Bronchial epithelial cell (primary cell): ENCODE results near the gene GPR158. TPM values are rescaled to one million over a fixed set of nuclear protein-coding genes. Genes with fewer than 3 reads are reported as not detected.
"Not testable (repeated sequence)": the region's sequence is repeated elsewhere in the genome, so short reads cannot be mapped to it uniquely, and the experiment has no call there.

Experiments
- DNase-seq: peaks from one replicate; pipeline ENCODE4 v3.0.0-alpha.2; 2010; ENCODE audit warnings: low read depth
- FAIRE-seq: peaks from 2 replicates; lab custom pipeline; 2011; peaks lifted over from hg19 to GRCh38; lab: Jason Lieb, UNC
- H3K27me3 ChIP-seq: 2 replicates; pipeline ENCODE4 v1.5.1; 2011; ENCODE audit warnings: low read length; ENCODE audit not compliant: control insufficient read depth, insufficient read depth
- H3K36me3 ChIP-seq: 2 replicates; pipeline ENCODE4 v1.5.1; 2011; ENCODE audit warnings: low read length; ENCODE audit not compliant: control insufficient read depth, insufficient read depth
- H3K4me3 ChIP-seq: 2 replicates; pipeline ENCODE4 v1.5.1; 2011; ENCODE audit warnings: mild to moderate bottlenecking, low read depth, low read length, control low read depth
- total RNA-seq: library from RNA; depleted of rRNA; stranded (reverse); fragments of >200 nt; gene quantifications from 2 replicates; pipeline ENCODE4 v1.2.1, GENCODE V29; 2014
- TF ChIP-seq, protein P1 (sequence below): IDR thresholded peaks from 2 replicates; pipeline ENCODE4 v1.5.1; 2011; ENCODE audit warnings: mild to moderate bottlenecking, moderate library complexity, low read length, control low read depth, inconsistent platforms; ENCODE audit not compliant: insufficient read depth, severe bottlenecking

GPR158 gene
- total RNA-seq, 1 donor from 2014 or later, result under 0.01 TPM

DNA sequence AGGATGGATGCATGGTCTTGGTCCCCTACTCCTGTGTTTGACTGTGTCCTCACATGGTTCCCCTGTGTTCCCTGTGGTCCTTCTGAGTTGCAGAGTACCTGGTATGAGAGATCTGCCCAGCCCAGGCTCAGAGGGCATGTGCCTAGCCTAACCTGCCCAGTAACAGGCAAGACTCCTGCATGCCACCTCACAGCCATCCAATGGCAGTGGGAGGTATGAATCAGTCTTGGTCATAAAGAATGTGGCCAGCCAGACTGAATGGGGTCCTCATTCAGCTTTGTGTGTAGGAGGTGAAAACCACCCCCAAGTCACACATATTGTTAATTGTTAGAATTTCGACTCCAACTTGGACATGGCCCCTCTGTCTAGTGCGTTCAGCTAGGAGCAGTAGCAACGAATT lies 17.2 kb upstream of the GPR158 start:
- TF ChIP-seq, protein P1, sequence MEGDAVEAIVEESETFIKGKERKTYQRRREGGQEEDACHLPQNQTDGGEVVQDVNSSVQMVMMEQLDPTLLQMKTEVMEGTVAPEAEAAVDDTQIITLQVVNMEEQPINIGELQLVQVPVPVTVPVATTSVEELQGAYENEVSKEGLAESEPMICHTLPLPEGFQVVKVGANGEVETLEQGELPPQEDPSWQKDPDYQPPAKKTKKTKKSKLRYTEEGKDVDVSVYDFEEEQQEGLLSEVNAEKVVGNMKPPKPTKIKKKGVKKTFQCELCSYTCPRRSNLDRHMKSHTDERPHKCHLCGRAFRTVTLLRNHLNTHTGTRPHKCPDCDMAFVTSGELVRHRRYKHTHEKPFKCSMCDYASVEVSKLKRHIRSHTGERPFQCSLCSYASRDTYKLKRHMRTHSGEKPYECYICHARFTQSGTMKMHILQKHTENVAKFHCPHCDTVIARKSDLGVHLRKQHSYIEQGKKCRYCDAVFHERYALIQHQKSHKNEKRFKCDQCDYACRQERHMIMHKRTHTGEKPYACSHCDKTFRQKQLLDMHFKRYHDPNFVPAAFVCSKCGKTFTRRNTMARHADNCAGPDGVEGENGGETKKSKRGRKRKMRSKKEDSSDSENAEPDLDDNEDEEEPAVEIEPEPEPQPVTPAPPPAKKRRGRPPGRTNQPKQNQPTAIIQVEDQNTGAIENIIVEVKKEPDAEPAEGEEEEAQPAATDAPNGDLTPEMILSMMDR, result no peak
- Histone ChIP-seq H3K4me3 (no peak overlapping the region), H3K27me3 (no peaks in the 10 kb centered on the region), H3K36me3 (no peaks in the 10 kb centered on the region)
- DNase-seq (peak; percentile 16), FAIRE-seq (no peak)

DNA sequence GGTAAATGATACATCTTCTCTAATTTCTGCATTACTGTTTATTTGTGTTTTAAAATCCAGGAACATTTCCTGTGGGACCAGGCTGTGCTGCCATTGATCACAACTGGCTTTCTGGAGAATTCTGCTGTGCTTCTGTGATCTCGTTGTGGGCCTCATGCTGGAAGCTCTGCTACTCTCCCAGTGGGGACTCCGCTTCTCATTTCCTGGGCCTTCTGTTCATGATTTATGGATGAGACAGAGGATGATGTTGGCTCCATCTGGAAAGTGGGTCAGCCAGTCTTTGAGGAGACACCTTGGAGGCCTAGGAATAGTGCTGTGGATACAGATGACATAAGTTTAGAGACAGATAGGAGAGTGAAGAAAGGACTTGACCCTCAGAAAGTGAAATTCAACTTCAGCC lies 15.2 kb upstream of the GPR158 start:
- TF ChIP-seq, protein P1, result no peak

GRCh38 chr10:25162391-25162790 lies 12.4 kb upstream of the GPR158 start:
- FAIRE-seq (no peak), DNase-seq (no peak)
- Histone ChIP-seq H3K4me3 (no peak overlapping the region), H3K36me3 (no peaks in the 10 kb centered on the region), H3K27me3 (no peaks in the 10 kb centered on the region)
- TF ChIP-seq, protein P1, result no peak

More for the DNA sequence above, 15.2 kb upstream of the GPR158 start:
- no peaks in the 10 kb centered on the region for H3K27me3 ChIP-seq
- DNase-seq (no peak), FAIRE-seq (no peak)
- H3K36me3 ChIP-seq, result no peaks in the 10 kb centered on the region
- H3K4me3 ChIP-seq, result no peak overlapping the region

DNA sequence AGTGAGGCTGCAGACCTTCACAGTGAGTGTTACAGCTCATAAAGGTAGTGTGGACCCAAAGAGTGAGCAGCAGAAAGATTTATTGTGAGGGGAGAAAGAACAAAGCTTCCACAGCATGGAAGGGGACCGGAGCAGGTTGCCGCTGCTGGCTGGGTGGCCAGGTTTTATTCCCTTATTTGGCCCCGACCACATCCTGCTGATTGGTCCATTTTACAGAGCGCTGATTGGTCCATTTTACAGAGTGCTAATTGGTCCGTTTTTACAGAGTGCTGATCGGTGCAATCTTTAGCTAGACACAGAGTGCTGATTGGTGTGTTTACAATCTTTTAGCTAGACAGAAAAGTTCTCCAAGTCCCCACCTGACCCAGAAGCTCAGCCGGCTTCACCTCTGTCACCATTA lies 11.3 kb upstream of the GPR158 start:
- not testable (repeated sequence) for FAIRE-seq, H3K4me3 ChIP-seq, H3K27me3 ChIP-seq, DNase-seq, H3K36me3 ChIP-seq

DNA sequence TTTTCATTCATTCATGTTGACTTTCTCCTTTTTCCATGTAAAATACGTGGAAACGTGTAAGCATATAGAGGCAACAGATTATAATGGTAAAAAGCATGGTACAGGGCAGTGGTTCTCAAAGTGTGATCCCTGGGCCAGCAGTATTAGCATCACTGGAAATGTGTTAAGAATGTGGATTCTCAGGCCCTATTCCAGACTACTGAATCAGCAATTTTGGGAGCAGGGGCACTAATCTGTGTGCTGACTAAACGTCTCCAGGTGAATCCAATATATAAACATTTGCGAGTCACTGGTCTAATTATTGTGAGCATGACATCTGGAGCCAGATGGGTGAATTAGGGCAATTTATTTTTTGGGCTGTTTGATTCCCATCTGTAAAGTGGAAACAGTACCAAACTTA lies 5.1 kb upstream of the GPR158 start:
- Histone ChIP-seq H3K36me3 (no peaks in the 10 kb centered on the region), H3K4me3 (no peak overlapping the region), H3K27me3 (no peaks in the 10 kb centered on the region)
- FAIRE-seq (no peak), DNase-seq (no peak)
- TF ChIP-seq, protein P1, result no peak

GRCh38 chr10:25170627-25171026 lies 4.2 kb upstream of the GPR158 start:
- no peak overlapping the region for H3K4me3 ChIP-seq
- DNase-seq, result no peak
- peaks cover 7% of the 10 kb centered on the region for H3K27me3 ChIP-seq
- no peaks in the 10 kb centered on the region for H3K36me3 ChIP-seq
- no peak for FAIRE-seq
- TF ChIP-seq, protein P1, result no peak
